HG03432 (cell line): ENCODE results near the gene LTN1.
"Not testable (repeated sequence)": the region's sequence is repeated elsewhere in the genome, so short reads cannot be mapped to it uniquely, and the experiment has no call there.

Source experiments
- ATAC-seq: cut with Tn5 transposase; IDR thresholded peaks from one replicate; pipeline ENCODE4 v1.9.1; 2021; ENCODE audit warnings: mild to moderate bottlenecking, moderate library complexity; ENCODE audit not compliant: unreplicated experiment

Gene LTN1

DNA sequence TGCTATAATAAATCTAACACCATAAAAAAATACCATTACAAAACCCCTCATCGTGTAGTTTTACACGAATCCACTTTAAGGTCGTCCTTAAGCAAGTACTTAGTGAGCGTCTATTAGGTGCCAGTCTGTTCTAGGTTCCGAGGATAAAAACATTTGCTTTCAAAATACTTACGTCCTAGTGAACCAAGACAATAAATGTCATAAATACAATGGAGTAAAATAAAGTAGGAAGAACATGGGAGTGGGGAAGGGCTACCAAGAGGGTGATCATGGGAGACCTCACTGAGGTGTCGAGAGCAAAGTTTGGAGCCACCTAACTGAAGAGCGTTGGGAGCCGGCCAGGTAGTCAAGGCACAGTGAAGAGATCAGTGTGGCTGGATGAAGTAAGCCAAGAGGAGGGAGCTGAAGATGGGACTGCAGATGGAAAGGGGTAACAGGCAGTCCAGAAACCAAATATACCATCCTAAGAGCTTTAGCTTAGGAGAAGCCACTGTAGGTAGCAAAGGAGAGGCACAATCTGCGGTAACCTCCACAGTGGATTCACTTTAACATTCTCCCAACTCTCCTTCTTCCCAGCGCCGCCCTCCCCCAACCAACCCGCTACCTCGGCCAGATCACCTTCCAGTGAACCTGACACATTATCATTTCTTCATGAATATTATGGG lies 684 bp downstream of the LTN1 start:
- ATAC-seq, result no peak

DNA sequence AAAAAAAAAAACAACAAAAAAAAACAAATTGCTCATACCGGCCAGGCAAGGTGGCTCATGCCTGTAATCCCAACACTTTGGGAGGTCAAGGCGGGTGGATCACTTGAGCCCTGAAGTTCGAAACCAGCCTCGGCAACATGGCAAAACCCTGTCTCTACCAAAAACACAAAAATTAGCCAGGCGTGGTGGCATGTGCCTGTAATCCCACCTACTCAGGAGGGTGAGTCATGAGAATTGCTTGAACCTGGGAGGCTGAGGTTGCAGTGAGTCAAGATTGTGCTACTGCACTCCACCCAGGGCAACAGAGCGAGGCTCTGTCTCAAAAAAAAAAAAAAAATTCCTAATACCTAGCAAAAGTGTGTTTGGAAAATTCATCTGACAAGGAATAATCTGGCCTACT lies 4.5 kb downstream of the LTN1 start:
- not testable (repeated sequence) for ATAC-seq

DNA sequence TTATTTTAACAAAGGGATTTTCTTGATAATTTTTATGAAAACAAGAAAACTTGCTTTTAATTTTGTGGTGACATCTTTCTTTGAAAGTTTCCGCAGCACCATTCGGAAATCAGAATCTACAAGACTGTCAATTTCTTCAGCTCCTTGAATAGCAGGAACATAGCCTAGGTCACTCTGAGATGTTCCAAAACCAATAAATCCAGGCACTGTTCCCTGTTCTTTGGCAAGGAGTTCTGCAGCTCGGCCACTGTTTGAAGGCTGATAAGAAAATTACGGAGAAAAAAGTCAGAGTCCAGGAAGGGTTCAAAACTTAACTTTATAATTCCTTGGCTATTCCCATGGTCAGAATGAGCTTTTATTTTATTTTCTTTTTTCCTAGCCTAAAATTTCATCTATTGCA lies 6.0 kb downstream of the LTN1 start:
- no peak for ATAC-seq

DNA sequence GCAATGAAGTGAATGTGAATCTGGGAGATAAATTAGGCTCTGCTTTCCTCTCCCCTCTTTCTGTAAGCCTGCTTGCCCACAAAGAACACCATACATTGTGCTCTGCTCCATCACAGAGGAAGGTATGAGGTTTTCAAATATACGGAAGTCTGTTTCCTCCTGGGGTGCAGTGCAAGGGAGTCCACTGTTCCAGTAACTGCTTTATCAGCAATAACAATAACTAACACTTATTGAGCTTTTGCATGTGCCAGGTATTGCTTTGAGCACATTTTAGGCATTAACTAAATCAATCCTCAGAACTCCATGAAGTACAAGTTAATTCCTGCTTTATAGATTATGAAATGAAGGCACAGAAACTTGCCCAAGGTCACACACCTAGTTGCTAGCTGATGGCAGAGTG lies 10.0 kb downstream of the LTN1 start:
- ATAC-seq, result no peak

DNA sequence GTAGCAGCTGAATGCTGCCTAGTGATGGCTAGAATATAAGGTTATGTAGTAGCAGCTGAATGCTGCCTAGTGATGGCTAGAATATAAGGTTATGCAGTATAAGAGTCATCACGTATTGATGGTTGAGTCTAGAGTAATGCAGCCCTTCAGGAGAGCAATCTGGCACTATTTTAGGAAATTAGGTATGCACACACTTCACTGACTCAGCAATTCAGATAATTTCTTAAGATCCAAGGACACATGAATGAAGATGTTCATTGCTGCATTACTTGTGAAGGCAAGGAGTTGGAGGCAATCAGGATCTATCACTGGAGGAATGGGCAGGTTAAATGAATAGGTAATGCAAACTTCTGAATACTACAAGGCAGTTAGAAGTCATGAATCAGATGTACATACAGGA lies 13.6 kb downstream of the LTN1 start:
- no peak for ATAC-seq

DNA sequence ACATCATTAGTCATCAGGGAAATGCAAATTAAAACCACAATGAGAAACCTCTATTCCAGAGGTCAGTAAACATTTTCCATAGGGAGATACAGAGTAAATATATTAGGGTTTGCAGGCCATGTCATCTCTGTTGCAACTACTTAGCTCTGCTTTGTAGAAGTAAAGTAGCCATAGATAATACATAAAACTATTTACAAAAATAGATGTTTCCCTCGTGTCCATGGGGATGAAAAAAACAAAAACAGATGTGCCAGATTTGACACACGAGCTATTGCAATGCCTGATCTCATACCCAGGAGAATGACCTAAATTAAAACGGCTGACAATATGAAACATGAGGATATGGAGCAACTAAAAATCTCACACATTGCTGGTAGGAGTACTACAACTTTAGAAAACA lies 17.3 kb downstream of the LTN1 start:
- ATAC-seq, result no peak

DNA sequence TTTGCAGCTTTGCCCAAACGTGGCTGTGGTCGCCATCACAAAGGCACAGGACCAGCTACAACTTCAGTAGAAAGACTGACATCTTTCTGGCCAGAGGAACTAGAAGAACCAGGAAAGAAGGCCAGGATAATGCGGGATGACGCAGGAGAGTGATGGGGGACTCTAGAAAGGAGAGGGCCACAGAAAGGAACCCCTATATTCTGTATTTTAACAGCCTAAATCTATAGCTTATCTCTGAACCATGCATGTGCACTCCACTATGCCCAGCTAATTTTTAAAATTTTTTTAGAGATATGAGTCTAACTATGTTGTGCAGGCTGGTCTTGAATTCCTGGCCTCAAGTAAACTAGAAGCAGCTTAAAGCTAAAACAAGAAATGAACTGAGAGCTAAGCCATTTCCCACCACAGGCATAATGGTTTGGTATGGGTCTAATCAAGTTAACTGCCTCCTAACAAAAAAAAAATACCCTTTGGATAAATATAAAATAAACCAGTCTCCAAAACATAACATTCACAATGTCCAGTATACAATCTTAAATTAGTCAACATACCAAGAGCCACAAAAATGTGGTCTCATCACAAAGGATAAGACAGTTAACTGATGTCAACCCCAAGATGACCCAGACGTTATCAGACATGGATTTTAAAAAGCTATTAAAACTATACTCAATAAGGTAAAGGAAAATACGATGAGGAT lies 18.0 kb downstream of the LTN1 start:
- no peak for ATAC-seq

DNA sequence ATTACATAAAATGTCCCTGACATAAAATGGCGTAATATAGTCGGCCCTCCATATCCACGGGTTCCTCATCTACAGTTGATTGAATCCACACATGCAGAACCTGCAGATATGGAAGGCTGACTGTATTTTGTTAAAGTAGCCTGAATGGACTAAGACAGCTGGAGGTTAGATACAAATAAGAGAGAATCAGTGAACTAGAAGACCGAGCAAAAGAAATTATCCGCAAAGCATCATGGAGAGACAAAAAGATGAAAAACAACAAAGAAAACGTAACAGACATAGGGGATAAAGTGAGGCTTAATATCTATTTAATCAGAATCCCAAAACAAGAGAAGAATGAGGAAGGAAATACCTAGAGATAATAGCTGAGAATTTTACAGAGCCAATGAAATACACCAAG lies 20.3 kb downstream of the LTN1 start:
- ATAC-seq, result no peak

DNA sequence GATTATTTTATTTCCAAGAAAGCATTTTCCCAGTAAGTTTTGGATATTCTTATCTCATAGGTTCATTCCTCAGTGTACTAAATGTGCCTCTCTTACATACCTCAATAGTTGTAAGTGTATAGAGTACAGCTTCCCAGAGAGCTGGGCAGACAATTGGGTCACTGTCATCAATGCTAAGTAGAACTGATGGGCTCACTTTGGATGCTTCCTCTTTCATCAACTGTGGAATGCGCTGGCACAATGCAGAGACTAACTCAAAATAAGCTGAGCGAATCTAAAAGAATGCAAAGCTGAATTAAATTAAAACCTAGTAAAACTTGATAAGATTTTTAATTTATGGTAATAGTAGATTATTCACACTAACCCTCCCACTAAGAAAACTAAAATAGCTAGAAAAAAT lies 21.5 kb downstream of the LTN1 start:
- ATAC-seq, result no peak

DNA sequence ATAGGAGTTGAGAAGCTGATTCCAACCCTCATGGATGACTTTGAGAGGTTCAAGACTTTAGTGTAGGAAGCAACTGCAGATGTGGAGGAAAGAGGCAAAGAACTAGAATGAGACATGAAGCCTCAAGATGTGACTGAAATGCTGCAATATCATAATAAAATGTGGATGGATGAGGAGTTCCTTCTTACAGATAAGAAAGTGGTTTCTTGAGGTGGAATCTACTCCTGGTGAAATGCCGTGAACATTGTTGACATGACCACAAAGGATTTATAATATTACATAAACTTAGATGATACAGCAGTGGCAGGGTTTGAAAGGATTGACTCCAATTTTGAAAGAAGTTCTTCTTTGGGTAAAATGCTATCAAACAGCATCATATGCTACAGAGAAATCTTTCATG lies 28.8 kb downstream of the LTN1 start:
- no peak for ATAC-seq

DNA sequence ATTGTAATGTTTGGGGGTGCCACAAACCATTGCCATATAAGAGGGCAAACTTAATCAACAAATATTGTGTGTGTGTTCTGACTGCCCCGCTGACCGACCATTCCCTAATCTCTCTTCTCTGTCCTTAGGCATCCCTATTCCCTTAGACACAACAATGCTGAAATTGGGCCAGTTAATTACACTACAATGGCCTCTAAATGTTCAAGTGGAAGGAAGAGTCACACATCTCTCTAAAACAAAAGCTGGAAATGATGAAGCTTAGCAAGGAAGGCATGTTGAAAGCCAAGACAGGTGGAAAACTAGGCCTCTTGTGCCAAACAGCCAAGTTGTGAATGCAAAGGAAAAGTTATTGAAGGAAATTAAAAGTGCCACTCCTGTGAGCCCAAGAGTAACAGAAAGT lies 30.2 kb downstream of the LTN1 start:
- ATAC-seq, result no peak

DNA sequence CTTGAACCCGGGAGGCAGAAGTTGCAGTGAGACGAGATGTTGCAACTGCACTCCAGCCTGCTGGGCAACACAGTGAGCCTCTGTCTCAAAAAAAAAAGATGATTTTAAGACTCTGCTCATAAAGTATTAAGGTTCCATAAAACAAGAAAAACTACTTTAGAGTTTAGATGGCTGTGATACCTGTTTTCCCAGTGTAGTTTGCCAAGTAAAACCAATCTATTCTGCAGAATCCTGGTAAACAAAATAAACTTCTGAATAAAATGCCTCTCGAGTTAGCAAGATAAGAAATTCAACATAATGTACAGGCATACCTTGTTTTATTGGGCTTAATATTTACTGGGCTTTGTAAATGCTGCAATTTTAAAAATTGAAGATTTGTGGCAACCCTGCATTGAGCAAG lies 30.8 kb downstream of the LTN1 start:
- ATAC-seq, result no peak

DNA sequence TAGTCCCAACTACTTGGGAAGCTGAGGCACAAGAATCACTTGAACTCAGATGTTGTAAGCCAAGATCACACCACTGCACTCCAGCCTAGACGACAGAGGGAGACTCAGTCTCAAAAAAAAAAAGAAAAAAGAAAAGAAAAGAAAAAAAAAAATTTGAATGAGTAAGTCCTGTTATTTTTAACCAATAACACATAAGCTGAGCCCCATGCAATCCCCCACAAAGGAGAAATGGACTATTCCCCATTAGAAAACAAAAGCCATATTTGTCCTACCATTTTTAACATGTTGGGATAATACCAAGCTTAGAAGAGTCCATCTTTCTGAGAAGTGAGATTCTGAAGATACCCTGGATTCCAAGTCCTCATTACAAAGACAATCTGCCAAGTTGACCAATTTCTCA lies 32.4 kb downstream of the LTN1 start:
- no peak for ATAC-seq

DNA sequence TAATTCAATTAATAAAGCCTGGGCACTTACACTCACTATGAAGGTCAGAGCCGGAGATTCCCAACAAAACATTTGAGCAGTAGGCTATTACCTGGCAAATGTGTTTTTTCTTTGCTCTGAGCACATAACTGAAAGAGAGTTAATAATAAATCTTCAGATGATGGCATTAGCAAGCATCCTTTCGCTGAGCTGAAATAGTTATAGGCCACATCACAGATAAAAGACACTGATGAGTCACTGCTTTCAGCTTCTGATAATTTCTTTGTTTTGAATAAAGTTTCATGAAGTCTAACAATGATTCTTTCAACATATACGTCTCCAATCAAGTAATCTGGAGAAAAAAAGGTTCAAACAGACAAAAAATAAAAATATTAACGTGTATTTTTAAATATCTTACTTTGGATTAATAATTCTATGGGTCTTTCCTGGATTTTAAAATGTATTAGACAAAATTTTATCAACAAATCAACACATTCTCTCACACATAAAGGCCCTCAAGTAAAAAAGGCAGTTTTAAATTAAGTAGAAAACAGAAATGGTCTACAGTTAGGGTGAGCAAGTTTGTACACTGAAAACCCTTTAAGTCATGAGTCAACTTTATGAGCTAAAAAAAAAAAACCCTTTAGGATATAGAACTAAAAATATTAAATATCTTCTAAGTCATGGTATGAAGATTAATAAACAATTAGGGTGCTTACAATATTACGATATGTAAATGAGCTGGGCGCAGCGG lies 33.1 kb downstream of the LTN1 start:
- ATAC-seq, result no peak

DNA sequence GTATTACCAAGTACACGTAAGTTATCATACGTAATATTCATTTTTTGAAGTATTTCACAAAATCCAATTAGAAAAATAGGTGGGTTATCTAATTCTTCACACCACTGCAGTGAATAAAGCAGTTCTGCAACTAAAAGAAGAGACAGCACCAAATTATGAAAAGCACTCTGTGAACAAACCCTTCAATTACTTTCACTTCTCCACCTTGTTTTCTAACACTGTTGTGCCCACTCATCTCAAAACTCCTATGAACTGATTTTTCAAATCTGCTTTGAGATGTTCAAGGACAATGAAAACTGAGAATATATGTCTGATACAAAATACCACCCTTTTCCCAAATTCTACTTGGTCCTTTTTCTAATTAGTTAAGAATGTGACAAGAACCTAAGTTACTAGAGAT lies 39.4 kb downstream of the LTN1 start:
- peak; percentile 84 for ATAC-seq

DNA sequence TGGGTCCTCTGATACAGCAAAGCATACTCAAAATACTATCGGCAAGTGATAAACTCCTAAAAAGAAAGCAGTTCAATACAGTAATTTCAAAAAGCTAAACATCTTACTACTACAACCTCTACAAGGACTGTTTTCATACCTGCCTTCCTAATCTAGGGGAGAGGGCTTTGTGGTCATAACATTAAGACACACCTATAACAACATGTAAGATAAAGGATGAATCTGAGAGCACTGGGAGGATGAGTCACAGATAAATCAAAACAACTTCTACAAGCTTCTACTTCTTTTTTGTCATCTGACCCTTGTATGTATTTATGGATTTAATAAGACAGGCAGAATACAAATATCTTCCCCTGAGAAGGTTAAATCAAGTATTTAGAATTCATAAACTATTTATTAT lies 40.0 kb downstream of the LTN1 start:
- ATAC-seq, result no peak

DNA sequence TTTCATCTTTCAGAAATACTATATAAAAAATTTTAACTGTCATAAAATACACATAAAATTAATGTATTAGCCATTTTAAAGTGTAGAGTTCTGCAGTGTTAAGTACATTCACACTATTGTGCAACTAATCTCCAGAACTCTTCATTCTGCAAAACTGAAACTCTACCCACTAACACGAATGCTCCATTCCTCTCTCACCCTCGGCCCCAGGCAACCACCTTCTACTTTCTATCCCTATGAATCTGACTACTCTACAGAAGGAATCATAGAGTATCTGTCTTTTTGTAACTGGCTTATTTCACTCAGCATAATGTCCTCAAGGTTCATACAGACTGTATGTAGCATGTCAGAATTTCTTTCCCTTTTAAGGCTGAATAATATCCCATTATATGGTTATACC lies 43.4 kb downstream of the LTN1 start:
- no peak for ATAC-seq

DNA sequence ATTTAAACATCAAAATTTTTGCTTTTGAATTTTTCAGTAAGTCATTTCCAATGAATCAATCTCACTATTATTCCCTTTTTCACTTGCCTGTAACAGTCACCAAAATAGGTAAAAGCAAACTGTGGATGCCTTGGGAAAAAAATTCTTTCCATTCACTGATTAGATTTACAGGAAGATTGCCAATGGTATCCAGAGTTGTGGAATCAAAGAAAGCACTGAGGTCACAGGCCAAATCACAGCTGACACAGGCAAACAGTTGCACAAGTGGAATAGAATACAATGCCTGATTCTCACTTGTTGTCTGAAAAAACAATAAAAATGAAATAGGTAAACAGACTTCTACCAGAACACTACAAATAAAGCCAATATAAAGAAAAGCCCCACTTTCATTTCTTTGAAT lies 48.4 kb downstream of the LTN1 start:
- no peak for ATAC-seq

DNA sequence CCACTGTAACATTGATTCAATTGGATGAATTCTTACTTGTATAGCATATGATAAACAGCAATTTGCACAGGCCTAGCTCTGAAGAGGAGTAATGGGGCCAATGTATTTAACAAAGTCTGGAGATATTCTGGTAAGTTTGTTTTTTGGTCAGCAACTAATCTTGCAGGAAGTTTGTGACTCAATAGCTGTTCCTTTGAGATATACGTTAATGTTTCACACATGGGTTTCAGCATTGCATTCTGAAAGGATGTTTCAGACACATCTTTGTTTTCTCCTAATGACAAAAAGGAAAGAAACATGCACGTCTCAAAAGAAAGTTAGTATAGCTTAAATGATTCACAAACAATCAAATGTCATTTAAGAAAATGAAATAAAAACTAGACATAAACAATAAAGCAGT lies 49.0 kb downstream of the LTN1 start:
- ATAC-seq, result no peak

DNA sequence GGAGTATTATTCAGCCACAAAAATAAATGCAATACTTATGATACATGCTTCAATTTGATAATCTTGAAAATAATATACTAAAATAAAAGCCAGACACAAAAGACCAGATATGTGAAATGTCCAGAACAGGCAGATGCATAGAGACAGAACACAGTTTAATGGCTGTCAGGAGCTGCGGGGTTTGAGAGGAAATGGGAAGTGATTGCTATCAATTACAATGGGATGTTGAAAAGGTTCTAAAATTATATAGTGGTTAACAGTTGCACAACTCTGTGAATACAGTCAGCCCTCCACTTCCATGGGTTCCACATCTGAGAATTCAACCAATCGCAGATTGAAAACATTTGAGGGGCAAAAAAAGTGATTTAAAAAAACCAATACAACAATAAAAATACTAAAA lies 54.0 kb downstream of the LTN1 start:
- no peak for ATAC-seq

DNA sequence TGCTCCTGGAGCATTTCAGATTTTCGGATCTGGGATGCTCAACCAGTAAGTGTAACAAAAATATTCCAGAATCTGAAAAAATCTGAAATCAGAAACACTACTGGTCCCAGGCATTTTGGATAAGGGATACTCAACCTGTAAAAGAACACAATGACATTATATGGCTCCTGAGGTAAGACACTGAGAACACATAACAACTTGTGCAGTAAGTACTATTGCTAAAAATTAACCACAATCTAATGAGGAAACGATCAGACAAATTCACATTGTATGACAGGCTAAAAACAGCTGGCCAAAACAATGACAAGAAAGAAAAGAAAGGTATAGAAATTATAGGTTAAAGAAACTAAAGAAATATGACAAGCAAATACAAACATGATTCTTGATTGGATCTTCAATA lies 54.9 kb downstream of the LTN1 start:
- ATAC-seq, result no peak

DNA sequence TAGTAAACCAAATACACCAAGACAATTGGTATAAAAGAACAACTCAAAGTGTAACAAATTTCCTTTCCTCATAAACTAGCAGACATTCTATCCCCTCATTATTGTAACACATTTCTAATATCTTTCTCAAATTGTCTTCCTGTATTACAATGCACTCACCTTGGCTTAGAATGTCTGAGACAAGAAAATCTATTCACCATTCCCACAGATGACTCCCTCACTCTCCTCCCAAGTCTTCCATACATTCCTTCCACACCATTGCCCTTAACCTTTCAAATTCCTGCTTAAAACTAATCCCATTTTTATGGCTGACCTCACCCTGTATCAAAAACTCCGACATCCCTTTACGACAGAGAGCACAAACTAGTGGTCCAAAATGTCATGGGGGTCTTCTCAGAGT lies 56.0 kb downstream of the LTN1 start:
- ATAC-seq, result no peak
